Measurements from ENCODE around the gene UBE2L5.

UBE2L5 gene

GRCh38 chr13:30477346-30478195, 55.3 kb downstream of the UBE2L5 start:
- no peak for DNase-seq (ENCODE audit: low spot score)

All from RKO (cell line).